Hepatocyte (in vitro differentiated cells): ENCODE data around the gene GPD1. TPM values are rescaled to one million over a fixed set of nuclear protein-coding genes. Genes with fewer than 3 reads are reported as not detected.
"Not testable (repeated sequence)": the region's sequence is repeated elsewhere in the genome, so short reads cannot be mapped to it uniquely, and the experiment has no call there.

Experiments used
- DNase-seq: peaks from one replicate; pipeline ENCODE4 v3.0.0-alpha.2; 2016; ENCODE audit warnings: low spot score
- H2AFZ ChIP-seq: fragments of 200-600 bp; sonication (generic); 2 replicates; pipeline ENCODE4 v1.6.0; 2016; ENCODE audit warnings: antibody characterized with exemption, mild to moderate bottlenecking
- H3K27ac ChIP-seq: fragments of 200-600 bp; sonication (generic); 2 replicates; pipeline ENCODE4 v1.5.1; 2016; ENCODE audit warnings: mild to moderate bottlenecking
- H3K27me3 ChIP-seq: fragments of 200-600 bp; sonication (generic); 2 replicates; pipeline ENCODE4 v1.6.1; 2016
- H3K36me3 ChIP-seq: fragments of 200-600 bp; sonication (generic); replicated peaks from 2 replicates; pipeline ENCODE4 v1.5.1; 2016; ENCODE audit warnings: low read depth; ENCODE audit not compliant: insufficient read depth
- H3K4me1 ChIP-seq: fragments of 200-600 bp; sonication (generic); 2 replicates; pipeline ENCODE4 v1.5.1; 2016; ENCODE audit warnings: mild to moderate bottlenecking, moderate library complexity; ENCODE audit not compliant: insufficient read depth
- H3K4me2 ChIP-seq: fragments of 200-600 bp; sonication (generic); 2 replicates; pipeline ENCODE4 v1.6.0; 2016
- H3K4me3 ChIP-seq: fragments of 200-600 bp; sonication (generic); 2 replicates; pipeline ENCODE4 v1.5.1; 2016; ENCODE audit warnings: mild to moderate bottlenecking
- H3K79me2 ChIP-seq: fragments of 200-600 bp; sonication (generic); 2 replicates; pipeline ENCODE4 v1.6.0; 2017; ENCODE audit warnings: mild to moderate bottlenecking
- H3K9me2 ChIP-seq: fragments of 200-600 bp; sonication (generic); replicated peaks from 2 replicates; pipeline ENCODE4 v1.6.0; 2017; ENCODE audit warnings: mild to moderate bottlenecking; ENCODE audit not compliant: insufficient read depth
- H3K9me3 ChIP-seq: fragments of 200-600 bp; sonication (generic); 2 replicates; pipeline ENCODE4 v1.5.1; 2016; ENCODE audit warnings: low read depth, mild to moderate bottlenecking
- H4K20me1 ChIP-seq: fragments of 200-600 bp; sonication (generic); 2 replicates; pipeline ENCODE4 v1.6.0; 2016; ENCODE audit warnings: mild to moderate bottlenecking; ENCODE audit not compliant: insufficient read depth, poor library complexity, severe bottlenecking
- EZH2 ChIP-seq: fragments of 200-600 bp; sonication (generic); IDR thresholded peaks from 2 replicates; pipeline ENCODE4 v1.6.1; 2016; ENCODE audit warnings: antibody characterized with exemption, mild to moderate bottlenecking, borderline replicate concordance
- EZH2phosphoT487 ChIP-seq: fragments of 200-600 bp; sonication (generic); IDR thresholded peaks from one replicate; pipeline ENCODE4 v1.6.1; 2018; ENCODE audit warnings: antibody characterized with exemption, mild to moderate bottlenecking, low read depth, moderate library complexity; ENCODE audit not compliant: unreplicated experiment, severe bottlenecking
- WGBS: methylation state at CpG from one replicate; pipeline ENCODE4 v1.1.6; 2016; ENCODE audit warnings: low lambda C conversion rate; ENCODE audit errors: missing lambda C conversion rate; 5-methylcytosine and 5-hydroxymethylcytosine counted together
- polyA plus RNA-seq: library from polyadenylated mRNA; unstranded; fragments of >200 nt; fragmentation: Nextera tagmentation; extraction: Ambion mirVana; gene quantifications from 2 replicates; pipeline ENCODE4 v1.2.1, GENCODE V29; 2016
- total RNA-seq: library from RNA; depleted of rRNA; stranded (reverse); fragments of >200 nt; gene quantifications from 2 replicates; pipeline ENCODE4 v1.2.3, GENCODE V29; 2014
- TF ChIP-seq, protein P1 (sequence below): fragments of 200-600 bp; sonication (generic); IDR thresholded peaks from 2 replicates; pipeline ENCODE4 v1.5.1; 2016; ENCODE audit warnings: antibody characterized with exemption, mild to moderate bottlenecking; ENCODE audit not compliant: poor library complexity

Gene GPD1
- total and polyA plus RNA-seq, 2 experiments from 2014 or later = 30.6 to 64.1 TPM

DNA sequence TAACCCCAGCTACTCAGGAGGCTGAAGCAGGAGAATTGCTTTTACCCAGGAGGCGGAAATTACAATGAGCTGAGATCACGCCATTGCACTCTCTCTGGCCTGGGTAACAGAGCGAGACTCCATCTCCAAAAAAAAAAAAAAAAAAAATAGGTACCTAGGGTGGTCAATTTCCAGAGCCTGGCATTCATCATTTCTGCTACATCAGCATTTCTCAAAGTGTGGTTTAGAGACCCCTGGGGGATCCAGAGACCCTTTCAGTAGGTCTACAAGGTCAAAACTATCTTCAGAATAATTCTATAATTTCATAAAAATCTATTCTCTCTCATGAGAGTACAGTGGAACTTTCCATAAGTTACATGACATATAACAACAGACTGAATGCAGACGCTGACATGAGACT lies 43.5 kb downstream of the GPD1 start:
- Histone ChIP-seq H3K4me1 (no peaks in the 10 kb centered on the region), H2AFZ (no peak overlapping the region), H3K27ac (no peak overlapping the region), H4K20me1 (peaks cover 14% of the 10 kb centered on the region), H3K9me3 (no peaks in the 10 kb centered on the region), H3K27me3 (no peaks in the 10 kb centered on the region), H3K36me3 (no peaks in the 10 kb centered on the region), H3K79me2 (peaks cover 73% of the 10 kb centered on the region), H3K4me3 (no peak overlapping the region), H3K4me2 (no peak overlapping the region), H3K9me2 (no peaks in the 10 kb centered on the region)
- 98% methylated on average over 4 of the region's 4 CpGs for WGBS
- TF ChIP-seq EZH2 (no peak), EZH2phosphoT487 (no peak)
- TF ChIP-seq, protein P1, sequence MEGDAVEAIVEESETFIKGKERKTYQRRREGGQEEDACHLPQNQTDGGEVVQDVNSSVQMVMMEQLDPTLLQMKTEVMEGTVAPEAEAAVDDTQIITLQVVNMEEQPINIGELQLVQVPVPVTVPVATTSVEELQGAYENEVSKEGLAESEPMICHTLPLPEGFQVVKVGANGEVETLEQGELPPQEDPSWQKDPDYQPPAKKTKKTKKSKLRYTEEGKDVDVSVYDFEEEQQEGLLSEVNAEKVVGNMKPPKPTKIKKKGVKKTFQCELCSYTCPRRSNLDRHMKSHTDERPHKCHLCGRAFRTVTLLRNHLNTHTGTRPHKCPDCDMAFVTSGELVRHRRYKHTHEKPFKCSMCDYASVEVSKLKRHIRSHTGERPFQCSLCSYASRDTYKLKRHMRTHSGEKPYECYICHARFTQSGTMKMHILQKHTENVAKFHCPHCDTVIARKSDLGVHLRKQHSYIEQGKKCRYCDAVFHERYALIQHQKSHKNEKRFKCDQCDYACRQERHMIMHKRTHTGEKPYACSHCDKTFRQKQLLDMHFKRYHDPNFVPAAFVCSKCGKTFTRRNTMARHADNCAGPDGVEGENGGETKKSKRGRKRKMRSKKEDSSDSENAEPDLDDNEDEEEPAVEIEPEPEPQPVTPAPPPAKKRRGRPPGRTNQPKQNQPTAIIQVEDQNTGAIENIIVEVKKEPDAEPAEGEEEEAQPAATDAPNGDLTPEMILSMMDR = no peak
- DNase-seq = no peak

- H3K79me2 ChIP-seq = peaks cover 80% of the 10 kb centered on the region
- not testable (repeated sequence) for H3K27me3 ChIP-seq, DNase-seq, H3K27ac ChIP-seq, H3K9me3 ChIP-seq, H3K4me1 ChIP-seq, H3K9me2 ChIP-seq, H3K36me3 ChIP-seq, H3K4me3 ChIP-seq, H2AFZ ChIP-seq, H3K4me2 ChIP-seq
- 95% methylated on average over 6 of the region's 6 CpGs for WGBS
- peaks cover 14% of the 10 kb centered on the region for H4K20me1 ChIP-seq
Observed at GRCh38 chr12:50148011-50148410, 44.2 kb downstream of the GPD1 start.

- peaks cover 14% of the 10 kb centered on the region for H4K20me1 ChIP-seq
Observed at GRCh38 chr12:50149311-50149710, 45.5 kb downstream of the GPD1 start.

DNA sequence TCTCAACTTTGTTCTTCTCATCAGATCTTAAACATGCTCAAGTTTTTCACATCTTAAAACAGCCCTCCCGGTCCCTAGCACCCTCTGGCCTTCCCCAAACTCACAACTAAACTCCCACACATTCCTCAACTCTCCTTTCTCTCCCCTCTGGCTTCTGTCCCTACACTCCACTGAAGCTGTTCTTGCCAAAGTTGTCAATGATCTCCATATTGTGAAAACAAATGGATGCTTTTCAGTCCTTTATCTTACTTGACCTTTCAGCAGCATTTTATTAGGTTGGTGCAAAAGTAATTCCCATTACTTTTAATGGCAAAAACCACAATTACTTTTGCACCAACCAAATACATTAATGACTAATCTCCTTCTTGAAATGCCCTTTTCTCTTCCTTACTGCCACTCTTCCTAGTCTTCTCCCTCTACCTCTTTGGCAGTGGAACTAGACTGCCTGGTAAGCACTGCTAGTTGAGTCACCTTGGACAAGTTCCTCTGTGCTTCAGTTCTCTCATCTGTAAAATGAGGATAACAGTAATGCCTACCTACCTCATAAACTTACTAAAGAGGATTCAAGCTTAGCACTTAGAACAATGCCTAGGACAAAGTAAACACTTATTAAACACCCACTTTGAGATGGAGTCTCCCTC lies 47.4 kb downstream of the GPD1 start:
- Histone ChIP-seq H4K20me1 (peaks cover 11% of the 10 kb centered on the region), H3K4me1 (no peaks in the 10 kb centered on the region), H3K79me2 (peaks cover 83% of the 10 kb centered on the region), H3K36me3 (no peaks in the 10 kb centered on the region), H2AFZ (no peak overlapping the region), H3K9me2 (no peaks in the 10 kb centered on the region), H3K4me2 (no peak overlapping the region), H3K4me3 (no peak overlapping the region), H3K27ac (no peak overlapping the region), H3K9me3 (no peaks in the 10 kb centered on the region), H3K27me3 (no peaks in the 10 kb centered on the region)
- no peak for DNase-seq
- TF ChIP-seq, protein P1 = no peak
- no peak for TF ChIP-seq EZH2phosphoT487
- no peak for TF ChIP-seq EZH2
- 95% methylated on average over 1 of the region's 1 CpG for WGBS

More at GRCh38 chr12:50149311-50149710, 45.5 kb downstream of the GPD1 start:
- Histone ChIP-seq H3K9me3 (no peaks in the 10 kb centered on the region), H3K79me2 (peaks cover 83% of the 10 kb centered on the region), H3K4me2 (no peak overlapping the region), H3K27me3 (no peaks in the 10 kb centered on the region), H3K36me3 (no peaks in the 10 kb centered on the region), H3K9me2 (no peaks in the 10 kb centered on the region), H3K4me1 (no peaks in the 10 kb centered on the region), H3K4me3 (no peak overlapping the region), H3K27ac (no peak overlapping the region), H2AFZ (no peak overlapping the region)
- TF ChIP-seq EZH2 = no peak
- TF ChIP-seq EZH2phosphoT487 = no peak
- TF ChIP-seq, protein P1 = no peak
- no peak for DNase-seq
- 84% methylated on average over 3 of the region's 3 CpGs for WGBS

- H3K9me3 ChIP-seq, H3K4me3 ChIP-seq, DNase-seq, H3K27me3 ChIP-seq, H3K4me2 ChIP-seq, H3K9me2 ChIP-seq, H2AFZ ChIP-seq, H3K27ac ChIP-seq, H3K36me3 ChIP-seq, H3K4me1 ChIP-seq: not testable (repeated sequence)
- WGBS = 95% methylated on average over 5 of the region's 5 CpGs
- peaks cover 87% of the 10 kb centered on the region for H3K79me2 ChIP-seq
- H4K20me1 ChIP-seq = peaks cover 12% of the 10 kb centered on the region
Observed at GRCh38 chr12:50154947-50155346, 51.1 kb downstream of the GPD1 start.
